Sigmoid colon (tissue), 4 donors: ENCODE data around the gene CDK13.

ENCODE experiments used
- POLR2A ChIP-seq, 2 donors: fragments of 450-650 bp; IDR thresholded peaks; one replicate each; pipeline ENCODE4 v1.6.1; 2016; ENCODE audit warnings: antibody characterized with exemption in 2 of 2, mild to moderate bottlenecking in 2 of 2, moderate library complexity in 2 of 2
- POLR2AphosphoS5 ChIP-seq, 4 donors: sonication (generic); formaldehyde crosslinking; IDR thresholded peaks; one replicate each; pipeline ENCODE4 v1.6.1; 2017; ENCODE audit warnings: antibody characterized with exemption in 4 of 4
- TF ChIP-seq, protein P1 (sequence below), 4 experiments: fragments of 450-650 bp in 3 of 4; fragments of 200-600 bp in 1 of 4; IDR thresholded peaks; one replicate each; pipeline ENCODE4 v1.5.1; 2016 to 2019; ENCODE audit warnings: antibody characterized with exemption in 4 of 4, mild to moderate bottlenecking in 3 of 4, moderate library complexity in 2 of 4

DNA sequence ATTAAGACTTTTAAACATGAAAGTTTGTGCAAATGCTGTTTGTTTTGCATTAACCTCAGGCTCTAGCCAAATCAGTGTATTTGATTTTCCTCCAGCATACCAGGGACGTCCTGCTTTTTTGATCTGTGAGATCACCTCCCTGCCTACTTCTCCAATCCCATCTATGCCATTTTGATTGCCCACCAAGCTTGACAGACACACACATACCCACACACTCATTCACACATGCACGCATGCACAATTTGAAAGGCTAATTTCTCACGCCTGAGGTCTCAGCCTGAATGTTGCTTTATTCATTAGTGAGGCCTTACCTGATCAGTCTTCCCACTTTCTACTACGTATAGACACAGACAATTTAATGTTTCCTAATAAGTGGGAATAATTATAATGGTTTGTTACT lies 53.5 kb downstream of the CDK13 start:
- TF ChIP-seq POLR2A (IDR thresholded peaks at IDR 0.05) (no peak), POLR2AphosphoS5 (IDR thresholded peaks at IDR 0.05) (no peak)
- TF ChIP-seq, protein P1, sequence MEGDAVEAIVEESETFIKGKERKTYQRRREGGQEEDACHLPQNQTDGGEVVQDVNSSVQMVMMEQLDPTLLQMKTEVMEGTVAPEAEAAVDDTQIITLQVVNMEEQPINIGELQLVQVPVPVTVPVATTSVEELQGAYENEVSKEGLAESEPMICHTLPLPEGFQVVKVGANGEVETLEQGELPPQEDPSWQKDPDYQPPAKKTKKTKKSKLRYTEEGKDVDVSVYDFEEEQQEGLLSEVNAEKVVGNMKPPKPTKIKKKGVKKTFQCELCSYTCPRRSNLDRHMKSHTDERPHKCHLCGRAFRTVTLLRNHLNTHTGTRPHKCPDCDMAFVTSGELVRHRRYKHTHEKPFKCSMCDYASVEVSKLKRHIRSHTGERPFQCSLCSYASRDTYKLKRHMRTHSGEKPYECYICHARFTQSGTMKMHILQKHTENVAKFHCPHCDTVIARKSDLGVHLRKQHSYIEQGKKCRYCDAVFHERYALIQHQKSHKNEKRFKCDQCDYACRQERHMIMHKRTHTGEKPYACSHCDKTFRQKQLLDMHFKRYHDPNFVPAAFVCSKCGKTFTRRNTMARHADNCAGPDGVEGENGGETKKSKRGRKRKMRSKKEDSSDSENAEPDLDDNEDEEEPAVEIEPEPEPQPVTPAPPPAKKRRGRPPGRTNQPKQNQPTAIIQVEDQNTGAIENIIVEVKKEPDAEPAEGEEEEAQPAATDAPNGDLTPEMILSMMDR (IDR thresholded peaks at IDR 0.05) = no peak
